GM19324 (cell line): ENCODE data around the gene MRPL39.

Experiments used
- ATAC-seq: cut with Tn5 transposase; IDR thresholded peaks from one replicate; pipeline ENCODE4 v1.9.1; 2021; ENCODE audit warnings: mild to moderate bottlenecking, moderate library complexity; ENCODE audit not compliant: unreplicated experiment, low FRiP score

MRPL39 gene

DNA sequence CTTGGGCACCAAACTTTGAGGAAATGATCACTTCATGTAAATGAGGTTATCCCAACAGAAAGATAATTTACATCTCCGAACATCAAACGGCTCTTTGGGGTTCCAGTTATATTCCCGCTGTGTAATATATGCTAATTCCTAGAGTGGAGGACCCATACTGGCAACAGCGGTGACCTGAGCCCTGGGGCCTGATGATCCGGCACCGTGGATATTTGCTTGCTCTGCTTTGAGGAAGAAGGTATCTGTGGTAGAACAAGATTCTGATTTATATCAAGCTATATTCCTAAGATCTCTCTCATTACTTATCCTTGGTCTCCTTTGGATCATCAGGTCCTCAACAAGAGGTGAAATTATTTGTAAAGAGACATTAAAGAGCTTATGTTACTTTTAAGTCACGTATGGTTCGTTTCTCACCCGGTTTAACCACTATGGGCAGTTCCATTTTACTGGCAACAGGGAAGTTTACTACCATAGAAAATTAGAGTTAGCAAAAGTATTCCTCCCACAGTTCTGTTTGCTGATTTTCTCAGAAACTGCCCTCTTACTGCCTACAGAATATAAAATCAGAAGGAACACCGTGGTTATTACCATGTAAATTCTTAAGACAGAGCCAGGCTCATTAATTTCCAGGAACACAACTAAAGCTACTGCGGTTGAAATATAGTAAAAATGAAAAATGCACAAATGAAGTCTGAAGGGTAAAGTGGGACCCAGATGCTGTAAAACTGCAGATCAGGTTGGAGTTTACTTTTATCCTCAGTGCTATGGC lies 56.7 kb downstream of the MRPL39 start:
- peak; percentile 76 for ATAC-seq

DNA sequence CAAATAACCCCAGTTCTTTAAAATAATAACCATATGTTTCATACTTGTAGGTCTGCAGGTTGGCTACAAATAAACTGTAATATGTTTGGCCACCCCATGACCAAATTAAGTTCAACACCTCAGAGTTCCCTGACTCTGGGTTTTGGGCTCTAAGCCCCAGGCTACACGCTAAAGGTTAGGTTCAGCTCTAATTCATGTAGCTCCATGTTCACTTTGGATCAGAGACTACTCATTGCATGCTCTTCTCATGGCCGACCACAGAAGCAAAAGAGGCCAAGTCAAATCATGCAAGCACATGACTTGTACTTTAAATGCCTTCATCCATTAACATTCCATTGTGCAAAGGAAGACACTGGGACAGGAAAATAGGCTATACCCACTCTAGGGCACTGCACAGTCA lies 66.2 kb downstream of the MRPL39 start:
- no peak for ATAC-seq

- ATAC-seq, result no peak
Observed at GRCh38 chr21:25539606-25540005, 67.7 kb downstream of the MRPL39 start.

DNA sequence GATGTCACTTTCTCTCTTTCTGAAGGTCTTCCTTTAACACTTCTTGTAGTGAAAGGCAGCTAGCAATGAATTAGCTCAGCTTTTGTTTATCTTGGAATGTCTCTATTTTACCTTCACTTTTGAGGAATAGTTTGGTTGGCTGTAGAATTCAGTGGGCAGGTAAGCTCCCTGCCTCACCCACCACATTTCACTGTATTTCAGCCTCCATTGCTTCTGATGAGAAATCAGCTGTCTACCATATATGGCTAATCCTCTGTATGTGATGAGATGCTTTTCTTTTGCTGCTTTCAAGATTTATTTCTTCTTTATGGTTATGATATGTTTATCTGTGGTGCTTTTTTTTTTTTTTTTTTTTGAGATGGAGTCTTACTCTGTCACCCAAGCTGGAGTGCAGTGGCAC lies 70.1 kb downstream of the MRPL39 start:
- no peak for ATAC-seq

- no peak for ATAC-seq
Observed at GRCh38 chr21:25536752-25537151, 70.5 kb downstream of the MRPL39 start.

GRCh38 chr21:25535849-25536248 lies 71.4 kb downstream of the MRPL39 start:
- ATAC-seq, result no peak
